T-helper 2 cell treated with Interferon-gamma antibody and Interleukin-4, amounts not matched to agents 100 ng/mL and 5 ng/mL, for 36 hours (primary cell): ENCODE results near the gene CGB1. TPM values are rescaled to one million over a fixed set of nuclear protein-coding genes. Genes with fewer than 3 reads are reported as not detected.

Experiments used
- intact Hi-C: fragments of 100-400 bp; cut with micrococcal nuclease; formaldehyde crosslinking; loops from one replicate; pipeline ENCODE4 v1.15.1; 2023
- total RNA-seq: library from RNA; stranded (reverse); gene quantifications from 2 replicates; pipeline ENCODE4 v1.2.3, GENCODE V29; 2022

The CGB1 gene
- total RNA-seq, 1 donor from 2014 or later, result not detected

- intact Hi-C loops, result loop anchor here (10.0 kb wide), 2 partner anchors 145 to 475 kb away; partner anchors contain the start of gene FLT3LG
Measured at GRCh38 chr19:48999481-49000325, 37.0 kb downstream of the CGB1 start.

- intact Hi-C loops, result loop anchor here (10.0 kb wide), 2 partner anchors 147 to 477 kb away; partner anchors contain the start of gene FLT3LG
Measured at GRCh38 chr19:48997972-48998371, 38.7 kb downstream of the CGB1 start.

GRCh38 chr19:48994035-48994386 is 42.7 kb downstream of the CGB1 start:
- intact Hi-C loops, result loop anchor here (10.0 kb wide), 2 partner anchors 151 to 481 kb away; partner anchors contain the start of gene FLT3LG

- intact Hi-C loops, result loop anchor here (1.0 to 10.0 kb wide), 6 partner anchors 28 to 481 kb away; partner anchors contain the start of genes C19orf73, FLT3LG, FTL and PPFIA3
Measured at GRCh38 chr19:48993175-48994034, 43.3 kb downstream of the CGB1 start, which contains the start of the genes GYS1 and RUVBL2. TSS of gene GYS1 (minus strand) at chr19:48993309. CDS start at chr19:48993112, 197 bp downstream. TSS of gene RUVBL2 (plus strand) at chr19:48993887. CDS start at chr19:48993912, 25 bp downstream.

DNA sequence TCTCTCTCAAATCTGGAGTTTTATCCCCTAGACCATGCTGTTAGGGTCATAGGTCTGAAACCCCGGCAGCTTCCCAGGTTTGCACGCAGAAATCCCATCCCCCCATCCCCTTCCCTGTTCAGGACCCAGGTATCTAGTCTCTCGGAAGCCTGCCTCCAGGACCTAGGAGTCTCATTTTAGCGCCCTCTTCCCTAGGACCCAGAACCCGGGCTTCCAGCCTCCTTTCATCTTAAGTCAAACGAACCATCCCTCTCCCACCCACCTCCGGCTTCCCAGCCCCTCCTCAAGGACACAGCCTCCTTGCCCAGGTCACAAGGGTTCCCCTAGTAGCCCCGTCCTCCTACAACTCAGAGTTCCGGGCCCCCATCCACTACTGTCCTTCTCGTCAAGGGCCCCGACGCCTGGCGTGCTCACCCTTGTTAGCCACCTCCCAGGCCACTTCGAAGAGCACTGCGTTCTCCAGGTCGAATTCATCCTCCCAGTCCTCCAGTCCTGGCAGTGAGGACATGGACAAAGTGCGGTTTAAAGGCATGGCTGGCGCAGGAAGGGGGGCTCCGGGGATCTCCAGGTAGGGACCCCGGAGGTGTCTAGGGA is 44.0 kb downstream of the CGB1 start:
- intact Hi-C loops, result loop anchor here (1.0 to 10.0 kb wide), 6 partner anchors 27 to 482 kb away; partner anchors contain the start of genes C19orf73, FLT3LG, FTL and PPFIA3

DNA sequence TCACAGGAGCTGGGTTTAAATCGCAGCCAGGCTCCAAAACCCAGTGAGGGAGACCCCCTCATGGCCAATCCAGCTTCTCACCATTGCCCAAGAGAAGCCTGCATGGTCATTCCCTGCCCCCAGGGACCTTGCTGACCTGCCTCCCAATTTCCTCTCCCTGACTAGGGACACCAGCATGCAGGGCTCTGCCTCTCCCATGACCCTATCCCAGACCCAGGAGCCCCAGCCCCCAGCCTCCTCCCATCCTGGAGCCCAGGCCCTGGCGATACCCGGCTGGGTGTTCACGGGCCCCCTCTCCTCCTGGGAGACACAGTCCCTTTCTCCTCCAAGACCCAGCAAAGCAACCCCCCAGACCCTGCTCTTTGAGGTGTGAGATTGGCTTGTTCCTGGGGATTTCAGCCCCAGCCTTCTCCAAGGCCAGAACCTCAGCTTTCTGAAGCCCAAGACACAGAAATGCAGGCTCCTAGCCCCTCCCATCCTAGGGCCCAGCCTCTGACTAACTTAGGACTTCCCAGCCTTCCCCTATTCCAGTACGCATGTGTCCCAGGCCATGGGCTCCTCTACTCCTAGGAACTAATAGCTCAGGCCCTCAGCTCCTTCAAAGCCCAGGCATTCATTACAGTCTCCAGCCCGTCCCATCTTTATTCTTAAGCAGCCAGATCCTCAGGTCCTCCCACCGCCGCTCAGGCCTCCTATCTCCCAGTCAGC is 44.7 kb downstream of the CGB1 start:
- intact Hi-C loops, result loop anchor here (2.0 to 10.0 kb wide), 3 partner anchors 127 to 483 kb away; partner anchors contain the start of genes C19orf73, FLT3LG and PPFIA3

- intact Hi-C loops, result loop anchor here (10.0 kb wide), 2 partner anchors 154 to 484 kb away; partner anchors contain the start of gene FLT3LG
Measured at GRCh38 chr19:48991011-48991609, 45.6 kb downstream of the CGB1 start.

DNA sequence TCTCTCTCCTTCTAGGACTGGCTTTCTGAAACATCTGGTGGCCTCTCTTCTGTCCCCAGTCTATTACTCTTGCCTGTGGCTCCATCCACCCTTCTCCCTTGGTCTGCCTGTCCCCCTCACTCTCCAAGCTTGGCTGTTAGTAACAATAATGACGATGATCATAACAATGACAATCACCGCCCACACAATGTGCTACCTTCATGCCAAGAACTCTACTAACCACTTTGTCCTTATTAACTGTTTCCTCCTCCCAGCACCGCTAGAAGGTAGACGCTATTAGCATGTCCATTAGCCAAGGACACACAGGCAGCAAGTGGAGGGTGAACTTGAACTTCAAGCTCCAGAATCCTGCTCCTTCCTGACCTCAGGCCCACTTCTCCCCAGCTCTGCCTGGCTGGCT is 46.3 kb downstream of the CGB1 start:
- intact Hi-C loops, result loop anchor here (10.0 kb wide), 2 partner anchors 154 to 484 kb away; partner anchors contain the start of gene FLT3LG

DNA sequence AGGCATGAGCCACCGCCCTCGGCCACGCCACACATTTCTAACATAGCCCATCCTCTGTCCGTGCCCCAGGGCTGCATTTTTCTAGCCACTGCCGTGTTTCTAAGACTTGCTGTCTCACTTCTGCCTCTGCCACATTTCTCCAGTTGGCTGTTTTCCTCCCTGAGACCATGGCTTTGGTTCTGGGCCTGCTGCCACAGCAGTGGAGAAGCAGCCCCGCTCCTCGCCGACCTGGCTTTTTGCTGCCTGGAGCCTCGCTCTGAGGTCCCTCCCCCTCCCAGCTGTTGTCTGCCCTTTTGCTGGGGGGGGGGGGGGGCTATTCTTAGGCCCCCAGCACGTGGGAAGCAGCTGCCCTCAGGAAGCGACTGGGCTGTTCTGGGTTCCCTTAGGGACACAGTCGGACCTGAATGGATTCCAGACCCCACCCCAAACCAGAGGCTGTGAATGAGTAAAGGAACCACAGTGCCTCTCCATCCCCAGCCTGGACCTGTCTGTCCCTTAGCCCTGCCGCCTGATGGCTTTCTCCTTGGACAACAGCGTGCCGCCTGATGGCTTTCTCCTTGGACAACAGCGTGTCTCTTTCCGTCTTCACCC is 46.9 kb downstream of the CGB1 start:
- intact Hi-C loops, result loop anchor here (10.0 kb wide), 2 partner anchors 155 to 485 kb away; partner anchors contain the start of gene FLT3LG

GRCh38 chr19:48988860-48989259 is 47.8 kb downstream of the CGB1 start:
- intact Hi-C loops, result no loop called here

DNA sequence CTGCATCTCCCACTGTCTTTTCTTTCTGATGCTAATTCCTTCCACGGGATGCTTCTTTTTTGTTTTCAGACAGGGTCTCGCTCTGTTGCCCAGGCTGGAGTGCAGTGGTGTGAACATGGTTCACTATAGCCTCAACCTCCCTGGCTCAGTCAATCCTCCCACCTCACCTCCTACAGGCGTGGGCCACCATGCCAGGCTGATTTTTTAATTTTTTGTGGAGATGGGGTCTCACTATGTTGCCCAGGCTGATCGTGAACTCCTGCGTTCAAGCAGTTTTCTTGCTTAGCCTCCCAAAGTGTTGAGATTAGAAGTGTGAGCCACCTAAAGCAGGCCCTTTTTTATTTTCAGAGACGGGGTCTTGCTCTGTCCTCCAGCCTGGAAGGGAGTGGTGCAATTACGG is 48.4 kb downstream of the CGB1 start:
- intact Hi-C loops, result no loop called here

DNA sequence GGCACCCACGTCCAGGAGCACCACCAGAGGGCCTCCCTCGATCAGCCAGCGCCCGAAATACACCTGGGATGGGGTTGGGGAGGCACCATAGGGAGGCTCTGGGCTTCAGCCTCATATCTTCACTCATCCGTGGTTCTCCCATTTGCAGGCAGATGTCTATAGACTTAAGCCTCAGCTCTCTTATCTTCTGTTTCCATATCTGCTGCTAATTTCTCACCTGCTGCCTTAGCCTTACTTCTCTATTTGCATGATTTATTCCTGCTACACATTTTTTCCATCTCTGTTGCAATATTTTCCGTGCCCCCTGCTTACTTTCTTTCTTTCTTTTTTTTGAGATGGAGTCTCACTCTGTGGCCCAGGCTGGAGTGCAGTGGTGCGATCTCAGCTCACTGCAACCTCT is 49.4 kb downstream of the CGB1 start:
- intact Hi-C loops, result no loop called here

- intact Hi-C loops, result no loop called here
Measured at GRCh38 chr19:48986211-48986610, 50.5 kb downstream of the CGB1 start.

DNA sequence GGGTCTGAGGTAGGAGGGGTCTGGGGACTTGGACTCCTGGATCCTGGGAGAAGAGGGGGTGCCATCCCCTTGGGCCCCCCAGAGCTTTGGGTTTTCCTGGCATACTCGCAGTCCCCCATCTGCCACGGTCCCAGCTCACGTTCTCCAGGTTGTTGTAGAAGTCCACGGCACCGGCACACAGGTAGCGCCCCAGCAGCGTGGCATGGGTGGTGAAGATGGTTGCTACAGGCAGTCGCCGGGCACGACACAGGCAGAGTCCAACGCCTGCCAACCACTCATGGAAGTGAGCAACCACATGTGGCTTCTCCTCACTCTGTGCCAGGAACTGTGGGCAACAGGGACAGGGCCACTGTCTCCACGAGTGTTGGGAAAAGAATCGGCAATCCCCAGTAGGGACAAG is 51.0 kb downstream of the CGB1 start:
- intact Hi-C loops, result no loop called here

Other genes with a start within 250 kb of the CGB1 start
- 56.3 and 60.1 TPM in 2 replicates for gene BCAT2, start 225.9 kb downstream of the CGB1 start, total RNA-seq
- 0.36 and 0.59 TPM in 2 replicates for gene HSD17B14, start 200.4 kb downstream of the CGB1 start, total RNA-seq
- 1.4 and 1.8 TPM in 2 replicates for gene PLEKHA4, start 168.3 kb downstream of the CGB1 start, total RNA-seq
- gene PPP1R15A, start 164.5 kb downstream of the CGB1 start, total RNA-seq, result 24.5 and 26.8 TPM in 2 replicates
- not detected in 2 replicates for gene TULP2, start 138.2 kb downstream of the CGB1 start, total RNA-seq
- gene NUCB1, start 136.6 kb downstream of the CGB1 start, total RNA-seq, result 225 and 234 TPM in 2 replicates
- 0.52 and 0.75 TPM in 2 replicates for gene DHDH, start 103.2 kb downstream of the CGB1 start, total RNA-seq
- 326 and 330 TPM in 2 replicates for gene BAX, start 82.0 kb downstream of the CGB1 start, total RNA-seq
- 704 and 728 TPM in 2 replicates for gene FTL, start 71.6 kb downstream of the CGB1 start, total RNA-seq
- gene GYS1, start 43.6 kb downstream of the CGB1 start, total RNA-seq, result 54.0 and 55.8 TPM in 2 replicates
- 105 and 108 TPM in 2 replicates for gene RUVBL2, start 43.0 kb downstream of the CGB1 start, total RNA-seq
- not detected in 2 replicates for gene LHB, start 19.8 kb downstream of the CGB1 start, total RNA-seq
- gene CGB3, start 12.6 kb downstream of the CGB1 start, total RNA-seq, result not detected in 2 replicates
- gene CGB2, start 5.0 kb downstream of the CGB1 start, total RNA-seq, result not detected in 2 replicates
- not detected in 2 replicates for gene CGB5, start 7.0 kb upstream of the CGB1 start, total RNA-seq
- not detected in 2 replicates for gene CGB8, start 12.2 kb upstream of the CGB1 start, total RNA-seq
- not detected in 2 replicates for gene CGB7, start 20.9 kb upstream of the CGB1 start, total RNA-seq
- gene NTF4, start 27.9 kb upstream of the CGB1 start, total RNA-seq, result not detected in 2 replicates
- not detected in 2 replicates for gene KCNA7, start 35.8 kb upstream of the CGB1 start, total RNA-seq
- gene SNRNP70, start 48.6 kb upstream of the CGB1 start, total RNA-seq, result 228 and 238 TPM in 2 replicates
- gene LIN7B, start 77.5 kb upstream of the CGB1 start, total RNA-seq, result 2.8 and 4.2 TPM in 2 replicates
- 0.61 and 0.68 TPM in 2 replicates for gene C19orf73, start 82.2 kb upstream of the CGB1 start, total RNA-seq
- 1.3 and 1.5 TPM in 2 replicates for gene PPFIA3, start 82.6 kb upstream of the CGB1 start, total RNA-seq
- gene HRC, start 118.5 kb upstream of the CGB1 start, total RNA-seq, result not detected in 2 replicates
- 0.43 and 1.1 TPM in 2 replicates for gene TRPM4, start 120.9 kb upstream of the CGB1 start, total RNA-seq